Duodenal mucosa (tissue), 2 donors: ENCODE results near the gene C1QTNF8.

Source experiments
- H3K27ac ChIP-seq: one replicate; pipeline ENCODE4 v1.7.0; 2013; ENCODE audit warnings: low read depth, low read length
- H3K27me3 ChIP-seq, 2 donors: one replicate each; pipeline ENCODE4 v1.7.0; 2013; ENCODE audit warnings: low read length in 2 of 2, control low read depth in 1 of 2; ENCODE audit not compliant: insufficient read depth in 2 of 2, control insufficient read depth in 1 of 2
- H3K36me3 ChIP-seq, 2 donors: one replicate each; pipeline ENCODE4 v1.7.0; 2013; ENCODE audit warnings: low read length in 2 of 2, control low read depth in 1 of 2; ENCODE audit not compliant: insufficient read depth in 2 of 2, control insufficient read depth in 1 of 2
- H3K4me1 ChIP-seq, 2 donors: one replicate each; pipeline ENCODE4 v1.7.0; 2013; ENCODE audit warnings: low read length in 2 of 2, control low read depth in 1 of 2; ENCODE audit not compliant: insufficient read depth in 2 of 2, control insufficient read depth in 1 of 2
- H3K4me3 ChIP-seq, 2 donors: one replicate each; pipeline ENCODE4 v1.7.0; 2013; ENCODE audit warnings: low read length in 2 of 2, low read depth in 1 of 2
- H3K9ac ChIP-seq, 2 donors: one replicate each; pipeline ENCODE4 v1.7.0; 2013; ENCODE audit warnings: low read length in 2 of 2, low read depth in 1 of 2
- H3K9me3 ChIP-seq, 2 donors: one replicate each; pipeline ENCODE4 v1.7.0; 2013; ENCODE audit warnings: low read length in 2 of 2, control low read depth in 1 of 2; ENCODE audit not compliant: control insufficient read depth in 1 of 2

Gene C1QTNF8

GRCh38 chr16:1127101-1127500 is 31.1 kb upstream of the C1QTNF8 start:
- no peak overlapping the region for H3K27ac ChIP-seq
- H3K36me3 ChIP-seq = no peaks in the 10 kb centered on the region
- no peaks in the 10 kb centered on the region for H3K4me1 ChIP-seq
- no peaks in the 10 kb centered on the region for H3K9me3 ChIP-seq
- H3K27me3 ChIP-seq = no peaks in the 10 kb centered on the region
- no peak overlapping the region for H3K9ac ChIP-seq
- H3K4me3 ChIP-seq = no peak overlapping the region

- no peaks in the 10 kb centered on the region for H3K36me3 ChIP-seq
- no peak overlapping the region for H3K4me3 ChIP-seq
- H3K27me3 ChIP-seq = no peaks in the 10 kb centered on the region
- H3K27ac ChIP-seq = no peak overlapping the region
- H3K4me1 ChIP-seq = no peaks in the 10 kb centered on the region
- no peaks in the 10 kb centered on the region for H3K9me3 ChIP-seq
- no peak overlapping the region for H3K9ac ChIP-seq
These were observed 30.5 kb upstream of the C1QTNF8 start for GRCh38 chr16:1126586-1126985.

GRCh38 chr16:1126044-1126443 is 30.0 kb upstream of the C1QTNF8 start:
- Histone ChIP-seq H3K27me3 (no peaks in the 10 kb centered on the region), H3K36me3 (no peaks in the 10 kb centered on the region), H3K9me3 (no peaks in the 10 kb centered on the region), H3K9ac (no peak overlapping the region), H3K4me1 (no peaks in the 10 kb centered on the region), H3K27ac (no peak overlapping the region), H3K4me3 (no peak overlapping the region)

- H3K9ac ChIP-seq = no peak overlapping the region
- no peak overlapping the region for H3K4me3 ChIP-seq
- no peaks in the 10 kb centered on the region for H3K4me1 ChIP-seq
- no peaks in the 10 kb centered on the region for H3K27me3 ChIP-seq
- H3K36me3 ChIP-seq = no peaks in the 10 kb centered on the region
- no peaks in the 10 kb centered on the region for H3K9me3 ChIP-seq
- no peak overlapping the region for H3K27ac ChIP-seq
These were observed 29.4 kb upstream of the C1QTNF8 start for GRCh38 chr16:1125471-1125870.

GRCh38 chr16:1124795-1125194 is 28.8 kb upstream of the C1QTNF8 start:
- H3K9ac ChIP-seq = no peak overlapping the region
- no peaks in the 10 kb centered on the region for H3K27me3 ChIP-seq

DNA sequence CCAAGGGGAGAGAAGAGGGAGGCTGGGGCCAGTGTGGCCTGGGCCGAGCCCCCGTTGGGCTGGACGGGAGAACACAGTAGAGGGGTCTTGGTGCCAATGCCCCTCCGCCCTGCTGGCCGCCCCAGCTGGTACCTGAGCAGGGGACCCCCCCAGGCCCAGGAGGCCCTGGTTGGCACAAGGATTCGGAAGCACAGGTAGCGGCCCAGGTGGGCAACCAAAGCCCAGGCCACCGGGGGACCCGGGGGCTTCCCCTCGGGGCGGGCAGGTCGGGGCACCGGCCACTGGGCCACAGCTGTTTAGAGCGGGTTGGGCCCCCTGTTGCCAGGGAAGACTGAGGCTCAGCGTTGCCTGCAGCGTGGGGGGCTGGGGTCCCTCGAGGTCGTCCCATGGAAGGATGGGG is 28.2 kb upstream of the C1QTNF8 start:
- Histone ChIP-seq H3K4me1 (no peaks in the 10 kb centered on the region), H3K9me3 (no peaks in the 10 kb centered on the region)

More at GRCh38 chr16:1124795-1125194, 28.8 kb upstream of the C1QTNF8 start:
- Histone ChIP-seq H3K36me3 (no peaks in the 10 kb centered on the region), H3K9me3 (no peaks in the 10 kb centered on the region), H3K4me3 (no peak overlapping the region), H3K4me1 (no peaks in the 10 kb centered on the region), H3K27ac (no peak overlapping the region)

DNA sequence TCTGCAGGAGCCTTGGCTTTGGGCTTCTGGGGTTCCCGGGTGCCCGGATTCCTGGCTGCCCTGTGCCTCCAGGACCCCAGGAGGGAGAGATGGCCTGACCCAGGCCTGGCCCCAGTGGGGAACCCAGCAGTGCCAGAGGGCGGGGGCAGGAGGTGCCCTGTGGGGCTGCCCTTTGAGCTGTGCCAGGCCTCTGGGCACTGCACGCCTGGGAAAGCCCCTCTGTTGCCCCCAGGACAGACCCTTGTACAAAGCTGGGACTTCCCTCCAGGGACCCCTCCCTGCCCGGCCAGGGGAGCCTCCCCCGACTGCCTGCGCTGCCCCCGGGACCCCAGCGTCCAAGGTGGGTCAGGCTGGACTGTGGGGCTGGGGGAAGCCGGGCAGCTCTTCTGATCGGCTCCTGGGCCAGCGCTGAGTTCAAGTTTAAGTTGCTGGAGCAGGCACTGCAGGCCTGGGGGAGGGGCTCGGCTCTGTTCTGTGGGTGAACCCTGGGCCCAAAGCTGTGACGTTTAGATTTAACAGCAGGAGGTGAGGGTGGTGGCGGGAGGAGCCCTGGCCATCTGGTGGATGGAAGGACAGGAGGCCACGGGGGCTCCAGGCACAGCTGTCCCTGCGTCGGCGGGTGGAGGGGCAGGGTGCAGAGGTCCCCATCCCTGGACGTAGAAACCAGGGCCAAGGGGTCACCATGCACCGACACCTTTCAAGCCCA is 27.6 kb upstream of the C1QTNF8 start:
- Histone ChIP-seq H3K4me1 (no peaks in the 10 kb centered on the region), H3K36me3 (no peaks in the 10 kb centered on the region), H3K9ac (no peak overlapping the region), H3K9me3 (no peaks in the 10 kb centered on the region), H3K4me3 (no peak overlapping the region), H3K27ac (no peak overlapping the region), H3K27me3 (no peaks in the 10 kb centered on the region)

More for the DNA sequence above, 28.2 kb upstream of the C1QTNF8 start:
- Histone ChIP-seq H3K4me3 (no peak overlapping the region), H3K27ac (no peak overlapping the region), H3K27me3 (no peaks in the 10 kb centered on the region), H3K36me3 (no peaks in the 10 kb centered on the region), H3K9ac (no peak overlapping the region)

- Histone ChIP-seq H3K27ac (no peak overlapping the region), H3K4me3 (no peak overlapping the region), H3K9me3 (no peaks in the 10 kb centered on the region), H3K36me3 (no peaks in the 10 kb centered on the region), H3K4me1 (no peaks in the 10 kb centered on the region), H3K9ac (no peak overlapping the region), H3K27me3 (no peaks in the 10 kb centered on the region)
These were observed 26.3 kb upstream of the C1QTNF8 start for GRCh38 chr16:1122398-1122765.

- H3K36me3 ChIP-seq = no peaks in the 10 kb centered on the region
- no peak overlapping the region for H3K4me3 ChIP-seq
- H3K4me1 ChIP-seq = no peaks in the 10 kb centered on the region
- no peaks in the 10 kb centered on the region for H3K9me3 ChIP-seq
- no peak overlapping the region for H3K27ac ChIP-seq
- H3K9ac ChIP-seq = no peak overlapping the region
- H3K27me3 ChIP-seq = no peaks in the 10 kb centered on the region
These were observed 25.8 kb upstream of the C1QTNF8 start for GRCh38 chr16:1121601-1122397.

DNA sequence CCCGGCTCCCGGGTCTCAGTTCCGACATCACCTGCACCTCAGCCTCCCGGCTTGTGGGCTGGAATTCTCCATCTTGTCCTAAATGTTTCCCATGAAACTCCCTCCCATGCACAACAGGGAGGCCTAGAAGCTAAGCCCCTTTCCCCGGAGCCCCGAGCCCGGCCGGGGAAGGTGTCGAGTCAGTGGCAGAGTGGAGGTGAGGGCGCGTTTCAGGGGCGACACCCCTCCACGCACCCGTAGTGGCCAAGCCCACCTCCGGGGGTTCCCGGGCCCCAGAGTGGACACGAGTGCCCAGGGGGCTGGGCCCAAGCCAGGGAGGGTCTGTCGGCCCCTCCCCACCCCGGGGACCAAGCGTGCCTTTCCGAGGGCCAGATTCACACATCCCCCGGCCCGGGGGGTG is 25.0 kb upstream of the C1QTNF8 start:
- Histone ChIP-seq H3K27me3 (no peaks in the 10 kb centered on the region), H3K9me3 (no peaks in the 10 kb centered on the region), H3K4me3 (no peak overlapping the region), H3K27ac (no peak overlapping the region), H3K9ac (no peak overlapping the region), H3K4me1 (no peaks in the 10 kb centered on the region), H3K36me3 (no peaks in the 10 kb centered on the region)
